HL-60 (cell line): ENCODE measurements around the gene PELI2.

Experiments
- DNase-seq, 2 experiments: peaks; one replicate each; pipeline ENCODE4 v3.0.0-alpha.2; 2010 to 2020; ENCODE audit warnings: low read depth in 1 of 2, low spot score in 1 of 2
- H3K27ac ChIP-seq: fragments of 250-450 bp; sonication (Bioruptor Pico); replicated peaks from 2 replicates; pipeline ENCODE4 v1.5.1; 2020; ENCODE audit warnings: mild to moderate bottlenecking, moderate library complexity
- H3K27me3 ChIP-seq: fragments of 250-450 bp; sonication (Bioruptor Pico); 2 replicates; pipeline ENCODE4 v1.5.1; 2021; ENCODE audit warnings: mild to moderate bottlenecking, moderate library complexity; ENCODE audit not compliant: insufficient read depth, poor library complexity, severe bottlenecking
- H3K4me3 ChIP-seq: replicated peaks from 2 replicates; pipeline ENCODE4 v1.5.1; 2011; ENCODE audit warnings: mild to moderate bottlenecking, control low read depth, low read length; ENCODE audit not compliant: insufficient read depth
- CTCF ChIP-seq: IDR thresholded peaks from one replicate; pipeline ENCODE4 v1.5.1; 2011; ENCODE audit warnings: low read length, control low read depth, inconsistent platforms; ENCODE audit not compliant: insufficient read depth
- GABPA ChIP-seq: IDR thresholded peaks from 2 replicates; pipeline ENCODE4 v1.6.1; 2012; ENCODE audit warnings: low read depth
- POLR2AphosphoS5 ChIP-seq: IDR thresholded peaks from 2 replicates; pipeline ENCODE4 v1.6.1; 2012; ENCODE audit warnings: low read depth
- REST ChIP-seq: IDR thresholded peaks from 2 replicates; pipeline ENCODE4 v1.6.1; 2012; ENCODE audit warnings: low read depth; ENCODE audit not compliant: insufficient replicate concordance
- SPI1 ChIP-seq: IDR thresholded peaks from 2 replicates; pipeline ENCODE4 v1.6.1; 2012; ENCODE audit warnings: low read depth, mild to moderate bottlenecking, borderline replicate concordance

The PELI2 gene

GRCh38 chr14:56197150-56197549 is 78.9 kb downstream of the PELI2 start:
- TF ChIP-seq REST = no peak
- no peak for TF ChIP-seq GABPA
- TF ChIP-seq SPI1 = no peak
- no peak for TF ChIP-seq CTCF
- TF ChIP-seq POLR2AphosphoS5 = no peak
- H3K27me3 ChIP-seq = no peaks in the 10 kb centered on the region
- no peak overlapping the region for H3K4me3 ChIP-seq
- H3K27ac ChIP-seq = no peak overlapping the region
- DNase-seq = no peak

GRCh38 chr14:56198438-56198837 is 80.2 kb downstream of the PELI2 start:
- no peak for DNase-seq
- H3K27ac ChIP-seq = no peak overlapping the region

More at GRCh38 chr14:56198438-56198837, 80.2 kb downstream of the PELI2 start:
- Histone ChIP-seq H3K4me3 (no peak overlapping the region), H3K27me3 (no peaks in the 10 kb centered on the region)
- no peak for TF ChIP-seq SPI1
- TF ChIP-seq POLR2AphosphoS5 = no peak
- TF ChIP-seq REST = no peak
- no peak for TF ChIP-seq CTCF
- no peak for TF ChIP-seq GABPA
